HG03469 (cell line): ENCODE data around the gene LCLAT1.
"Not testable (repeated sequence)": the region's sequence is repeated elsewhere in the genome, so short reads cannot be mapped to it uniquely, and the experiment has no call there.

Experiments used
- ATAC-seq: cut with Tn5 transposase; IDR thresholded peaks from one replicate; pipeline ENCODE4 v1.9.1; 2021; ENCODE audit warnings: mild to moderate bottlenecking, moderate library complexity, moderate number of reproducible peaks; ENCODE audit not compliant: unreplicated experiment

Gene LCLAT1

GRCh38 chr2:30633039-30633438, 186.0 kb downstream of the LCLAT1 start:
- ATAC-seq: no peak

DNA sequence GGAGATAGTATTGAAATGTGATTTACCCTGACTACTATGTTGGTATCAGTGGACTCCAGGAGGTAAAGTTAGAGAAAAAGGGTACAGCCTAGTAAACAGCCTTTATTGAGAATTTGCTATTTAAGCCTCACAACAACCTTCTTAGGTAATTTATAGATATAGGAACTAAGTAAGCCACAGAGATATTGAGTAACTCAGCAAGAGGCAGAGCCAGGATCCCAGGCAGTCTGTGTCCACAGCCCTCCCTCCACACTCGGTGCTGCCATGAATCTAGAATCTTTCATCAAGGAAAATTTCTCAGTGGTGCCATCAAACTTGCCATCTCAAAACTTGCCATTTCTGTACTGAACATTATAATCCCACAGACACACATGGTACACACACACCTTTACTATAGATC, 189.3 kb downstream of the LCLAT1 start:
- ATAC-seq: no peak

GRCh38 chr2:30639836-30640235, 192.8 kb downstream of the LCLAT1 start:
- ATAC-seq: no peak

- ATAC-seq: no peak
Measured at GRCh38 chr2:30641765-30642345, 194.8 kb downstream of the LCLAT1 start.

DNA sequence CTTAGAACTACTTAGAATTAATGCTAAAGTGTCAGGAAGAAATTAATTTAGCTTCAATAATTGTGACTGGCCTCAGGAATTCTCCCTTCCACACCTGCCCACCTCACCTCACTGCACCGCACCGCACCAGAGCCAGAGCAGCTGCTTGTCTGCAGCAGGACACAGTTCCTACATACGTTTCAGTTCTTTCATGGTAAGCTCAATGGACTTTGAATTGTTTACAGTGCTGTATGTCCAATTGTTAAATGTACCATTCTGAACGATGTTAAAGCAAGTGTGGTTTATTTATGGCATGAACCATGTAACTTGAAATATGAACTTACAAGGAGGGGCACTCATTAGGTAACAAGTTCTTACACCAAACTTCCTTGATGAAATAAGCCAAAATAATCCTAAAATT, 196.0 kb downstream of the LCLAT1 start:
- not testable (repeated sequence) for ATAC-seq

- ATAC-seq: no peak
Measured at GRCh38 chr2:30643674-30644073, 196.6 kb downstream of the LCLAT1 start.

DNA sequence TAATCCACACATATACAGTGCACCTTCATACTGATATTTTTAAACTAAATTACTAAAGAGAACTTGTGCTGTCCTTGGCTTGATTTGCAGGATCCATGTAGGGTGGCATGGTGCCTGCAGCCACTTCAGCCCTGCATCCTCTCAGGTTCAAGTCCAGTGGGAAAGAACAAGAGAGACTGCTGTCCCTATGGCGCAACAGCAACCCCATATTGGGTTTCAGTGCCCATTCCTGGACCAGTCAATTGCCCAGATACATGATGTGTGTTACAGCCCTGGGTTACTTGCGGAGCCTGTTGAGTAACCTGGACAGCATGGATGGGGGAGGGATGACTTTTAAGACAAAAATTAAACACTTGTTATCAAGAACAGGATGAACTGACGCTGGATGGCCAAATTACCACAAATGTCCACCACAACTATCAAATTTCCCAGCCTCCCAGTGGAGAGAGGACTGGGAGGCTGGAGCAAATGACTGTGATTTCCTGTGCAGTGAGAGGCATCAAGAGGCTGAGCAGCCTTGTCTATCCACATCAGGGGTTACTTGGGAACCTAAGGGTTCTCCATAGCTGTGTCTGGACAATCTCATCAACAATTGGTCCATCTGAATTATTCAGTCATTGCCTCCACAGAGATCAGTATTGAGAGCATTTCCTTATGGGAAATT, 198.2 kb downstream of the LCLAT1 start:
- no peak for ATAC-seq

GRCh38 chr2:30645745-30646119, 198.7 kb downstream of the LCLAT1 start:
- no peak for ATAC-seq

DNA sequence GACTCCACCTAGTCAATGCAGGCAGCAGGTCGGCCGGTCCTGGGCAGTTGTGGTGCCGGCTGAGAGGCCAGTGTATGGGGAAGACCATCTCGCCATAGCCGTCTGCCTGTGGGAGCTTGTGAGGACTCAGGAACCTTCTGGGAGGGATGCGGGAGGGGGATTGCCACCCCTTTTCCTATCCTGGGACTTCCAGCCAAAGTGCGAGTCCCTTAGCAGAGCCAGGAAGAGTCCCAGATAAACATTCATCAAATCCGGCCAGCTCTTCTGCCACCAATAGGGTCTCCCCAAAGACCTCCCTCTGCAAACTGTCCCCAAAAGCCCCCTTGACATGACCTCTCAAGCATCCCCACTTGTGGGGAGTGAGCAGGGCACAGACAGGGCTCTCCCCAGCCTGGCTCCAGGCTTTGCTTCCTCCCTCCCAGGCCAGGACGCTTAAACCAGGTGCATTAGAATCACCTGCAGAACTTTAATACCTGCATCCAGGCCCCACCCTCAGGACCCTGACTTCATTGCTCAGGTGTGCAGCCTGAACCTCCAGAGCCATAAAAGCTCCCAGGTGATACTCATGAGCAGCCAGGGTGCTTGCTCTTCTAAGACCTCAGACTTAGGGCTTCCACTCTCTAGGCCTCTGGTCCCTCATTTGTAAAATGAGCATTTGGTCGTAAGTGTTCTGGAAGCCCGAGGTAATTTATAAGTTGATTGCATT, 200.9 kb downstream of the LCLAT1 start:
- ATAC-seq: no peak

- no peak for ATAC-seq
Measured at GRCh38 chr2:30649278-30649677, 202.2 kb downstream of the LCLAT1 start.

- ATAC-seq: no peak
Measured at GRCh38 chr2:30649828-30650227, 202.8 kb downstream of the LCLAT1 start.

DNA sequence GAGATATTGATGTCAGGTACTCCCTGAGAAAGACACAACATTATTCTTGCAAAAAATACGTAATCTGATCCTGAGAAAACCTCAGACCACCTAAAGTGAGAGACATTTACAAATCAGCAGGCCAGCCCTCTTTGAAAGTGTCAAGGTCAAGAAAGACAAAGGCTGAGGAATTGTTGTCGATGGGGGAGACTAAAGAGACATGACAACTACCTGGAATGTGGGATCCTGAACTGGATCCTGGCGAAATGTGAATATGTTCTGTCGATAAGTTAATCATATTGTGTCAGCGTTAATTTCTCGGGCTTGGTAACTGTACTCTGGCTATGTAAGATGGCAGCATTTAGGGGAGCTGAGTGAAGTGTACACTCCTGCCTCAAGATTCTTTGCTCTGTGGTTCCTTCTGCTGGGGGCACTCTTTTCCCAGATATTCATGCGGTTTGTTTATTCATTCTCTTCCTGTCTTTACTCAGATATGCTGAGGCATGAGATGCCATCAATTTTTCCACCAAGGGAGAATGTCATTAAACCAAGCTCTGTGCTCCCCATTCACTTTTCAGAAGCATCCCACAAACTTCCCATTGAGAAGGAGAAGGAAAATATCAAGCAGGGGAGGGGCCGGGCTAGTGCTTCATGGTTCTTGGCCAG, 205.3 kb downstream of the LCLAT1 start:
- no peak for ATAC-seq

DNA sequence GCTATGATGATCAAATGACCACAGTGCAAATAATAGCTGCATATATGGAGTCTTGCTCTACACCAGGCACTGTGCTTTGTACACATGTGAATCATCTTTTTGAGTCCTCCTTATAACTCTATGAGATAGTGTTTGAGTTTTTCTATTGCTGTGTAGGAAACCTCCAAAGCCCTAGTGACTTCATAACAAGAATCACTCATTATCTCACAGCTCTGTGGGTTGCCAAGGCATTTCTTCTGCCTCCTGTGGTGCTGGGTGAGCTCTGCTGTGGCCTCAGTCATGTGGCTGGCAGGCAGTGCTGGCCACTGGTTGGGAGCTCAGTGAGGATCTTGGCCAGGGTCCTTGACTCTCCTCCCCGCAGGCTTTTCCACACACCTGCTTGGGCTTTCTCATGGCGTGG, 206.8 kb downstream of the LCLAT1 start:
- ATAC-seq: no peak

DNA sequence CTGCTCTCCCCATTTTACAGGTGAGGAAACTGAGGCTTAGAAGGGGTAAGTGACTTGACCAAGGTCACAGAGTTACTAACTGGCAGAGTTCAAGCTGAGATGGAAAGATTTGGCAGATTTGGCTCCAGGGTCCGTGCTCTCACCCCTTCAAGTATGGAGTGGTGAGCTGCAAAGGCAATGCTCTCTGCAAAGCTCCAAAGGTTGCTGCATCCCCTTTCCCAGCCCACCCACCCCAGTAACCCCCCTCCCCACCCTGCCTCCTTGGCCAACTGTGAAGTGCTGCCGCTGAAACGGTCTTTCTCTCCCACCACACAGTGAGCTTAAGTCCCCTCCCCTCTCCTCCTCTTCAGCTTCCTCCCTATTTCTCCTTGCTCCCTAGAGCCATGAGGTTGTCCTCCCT, 207.4 kb downstream of the LCLAT1 start:
- no peak for ATAC-seq

GRCh38 chr2:30655211-30655610, 208.2 kb downstream of the LCLAT1 start:
- no peak for ATAC-seq

GRCh38 chr2:30655660-30656059, 208.6 kb downstream of the LCLAT1 start:
- no peak for ATAC-seq

GRCh38 chr2:30656079-30656478, 209.0 kb downstream of the LCLAT1 start:
- no peak for ATAC-seq

- ATAC-seq: no peak
Measured at GRCh38 chr2:30661173-30662107, 214.4 kb downstream of the LCLAT1 start.

DNA sequence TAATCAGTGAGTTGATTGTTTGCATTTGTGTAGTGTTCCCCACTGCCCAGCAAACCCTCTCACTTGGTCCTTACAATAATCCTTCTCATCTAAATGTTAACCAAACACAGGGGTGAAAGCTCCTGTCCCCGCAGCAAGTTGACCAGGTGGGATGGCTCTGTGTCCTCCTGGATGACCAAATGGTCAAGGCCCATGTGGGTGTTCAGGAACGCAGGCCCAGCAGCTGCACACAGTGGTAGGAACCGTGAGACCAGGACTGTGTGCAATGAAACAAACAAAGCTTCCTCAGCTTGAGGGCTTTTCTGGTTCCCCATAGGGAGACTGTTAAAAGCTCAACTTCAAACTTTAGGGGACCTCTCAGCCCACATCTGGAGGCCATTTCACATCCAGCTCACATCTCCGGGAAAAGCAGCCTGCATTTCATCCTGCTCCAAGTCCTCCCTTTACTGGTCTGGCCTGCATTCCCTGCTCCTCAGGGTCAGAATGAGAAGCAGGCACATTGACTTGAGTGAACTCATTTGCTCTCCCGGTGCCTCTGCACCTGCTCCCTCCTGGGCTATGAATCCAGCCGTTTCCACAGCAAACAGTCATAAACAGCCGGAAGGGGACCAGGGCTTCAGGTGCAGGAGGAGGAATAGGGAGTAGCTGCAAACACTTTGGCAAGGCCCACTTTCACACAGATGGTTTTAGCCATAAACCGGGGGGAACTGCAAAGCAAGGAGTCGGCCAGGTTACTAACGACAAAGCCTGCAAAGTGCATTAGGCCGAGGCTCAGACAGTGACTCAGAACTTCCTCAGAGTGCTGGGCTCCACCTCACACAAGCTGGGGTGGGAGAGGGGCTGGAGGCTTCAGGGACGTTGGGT, 215.5 kb downstream of the LCLAT1 start:
- no peak for ATAC-seq

DNA sequence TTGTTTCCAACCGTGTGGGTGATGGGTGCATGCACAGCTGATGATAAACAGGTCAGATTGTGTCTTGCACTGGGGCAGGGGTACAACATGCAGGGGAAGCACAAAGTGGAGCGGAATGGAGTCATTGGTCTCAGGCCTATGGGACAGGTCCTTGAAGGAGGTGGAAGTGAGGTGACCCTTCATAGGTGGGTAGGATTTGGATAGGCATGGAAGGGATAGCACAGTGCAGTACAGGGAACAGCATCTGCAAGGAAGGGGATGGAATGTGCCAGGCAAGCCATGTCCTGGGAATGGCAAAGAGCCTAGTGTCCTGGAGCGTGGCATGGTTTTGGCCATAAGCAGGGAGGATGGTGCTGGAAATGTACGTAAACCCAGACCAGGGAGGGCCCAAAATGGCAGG, 216.3 kb downstream of the LCLAT1 start:
- no peak for ATAC-seq
